ENCODE measurements around the gene TRIM50. TPM values are rescaled to one million over a fixed set of nuclear protein-coding genes. Genes with fewer than 3 reads are reported as not detected.
"Not testable (repeated sequence)": the region's sequence is repeated elsewhere in the genome, so short reads cannot be mapped to it uniquely, and the experiment has no call there.

TRIM50 gene
- polyA plus RNA-seq, 1 experiment = not detected

DNA sequence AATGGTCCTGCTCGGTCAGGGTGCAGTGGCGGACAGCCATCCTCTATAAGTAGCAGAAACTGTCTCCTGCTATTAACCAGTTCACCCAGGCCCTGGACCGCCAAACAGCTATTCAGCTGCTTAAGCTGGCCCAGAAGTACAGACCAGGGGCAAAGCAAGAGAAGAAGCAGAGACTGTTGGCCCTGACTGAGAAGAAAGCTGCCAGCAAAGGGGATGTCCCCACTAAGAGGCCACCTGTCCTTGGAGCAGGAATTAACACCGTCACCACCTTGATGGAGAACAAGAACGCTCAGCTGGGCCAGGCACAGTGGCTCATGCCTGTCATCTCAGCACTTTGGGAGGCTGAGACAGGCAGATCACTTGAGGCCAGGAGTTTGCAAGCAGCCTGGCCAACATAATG, 13.6 kb downstream of the TRIM50 start:
- H3K9me3 ChIP-seq (ENCODE audit: control insufficient read depth, insufficient read depth, low read length) = no peaks in the 10 kb centered on the region; the same call in 1 of the 2 replicates
- no peak for DNase-seq (ENCODE audit: low read depth, low spot score)
- TF ChIP-seq CTCF (IDR thresholded peaks at IDR 0.05; ENCODE audit: low read depth, low read length) = no peak
- ChIA-PET POLR2A (no interaction called here), CTCF (interaction anchor here (1.0 kb wide), 1 partner anchor 10 kb away, joined by 4 read pairs; no protein-coding TSS in a partner anchor)
- no peak overlapping the region for H3K4me3 ChIP-seq (ENCODE audit: low read depth, low read length)
- no peak overlapping the region for H3K27ac ChIP-seq (ENCODE audit: low read depth, low read length)
- no peaks in the 10 kb centered on the region for H3K27me3 ChIP-seq (ENCODE audit: control insufficient read depth, insufficient read depth, low read length)

GRCh38 chr7:73313521-73313906, 14.4 kb downstream of the TRIM50 start:
- CTCF ChIA-PET = interaction anchor here (1.1 kb wide), 1 partner anchor 11 kb away, joined by 5 read pairs; no protein-coding TSS in a partner anchor
- no peak for TF ChIP-seq CTCF (IDR thresholded peaks at IDR 0.05; ENCODE audit: low read depth, low read length)
- no peak for DNase-seq (ENCODE audit: low read depth, low spot score)
- Histone ChIP-seq H3K27me3 (ENCODE audit: control insufficient read depth, insufficient read depth, low read length) (no peaks in the 10 kb centered on the region), H3K9me3 (ENCODE audit: control insufficient read depth, insufficient read depth, low read length) (no peaks in the 10 kb centered on the region; the same call in 1 of the 2 replicates), H3K27ac (ENCODE audit: low read depth, low read length) (no peak overlapping the region), H3K4me3 (ENCODE audit: low read depth, low read length) (no peak overlapping the region)
- POLR2A ChIA-PET = no interaction called here

DNA sequence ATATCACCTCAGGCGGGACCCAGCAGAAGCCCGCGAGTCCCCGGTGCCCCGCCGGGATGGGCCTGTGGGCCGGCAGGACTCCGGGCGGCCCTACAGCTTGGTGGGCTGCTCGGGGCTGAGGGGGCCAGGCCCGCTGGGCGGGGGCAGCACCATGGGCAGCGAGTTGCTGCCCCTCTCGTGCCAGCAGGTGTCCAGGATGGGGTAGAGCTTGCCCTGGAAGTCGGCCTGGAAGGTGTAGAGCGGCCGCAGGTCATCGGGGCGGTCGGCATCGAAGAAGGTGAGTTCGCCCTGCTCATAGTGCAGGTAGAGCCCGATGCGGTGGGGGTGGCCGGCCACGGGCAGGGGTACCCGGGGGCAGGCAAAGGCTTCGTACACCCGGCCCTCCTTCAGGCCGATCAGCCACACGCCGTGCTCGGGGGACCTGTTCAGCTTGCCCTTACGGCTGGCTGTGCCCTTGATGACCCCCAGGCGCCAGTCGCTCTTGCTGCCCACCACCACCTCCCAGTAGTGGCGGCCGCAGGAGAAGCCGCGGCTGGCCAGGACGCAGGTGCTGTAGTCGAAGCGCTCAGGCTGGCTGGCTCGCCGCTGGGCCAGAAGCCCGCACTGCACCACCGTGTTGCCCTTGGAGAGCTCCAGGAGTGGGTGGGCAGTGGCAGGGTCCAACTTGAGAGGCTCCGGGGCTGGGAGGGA, 14.9 kb downstream of the TRIM50 start:
- no peak for TF ChIP-seq CTCF (IDR thresholded peaks at IDR 0.05; ENCODE audit: low read depth, low read length)
- no peak for DNase-seq (ENCODE audit: low read depth, low spot score)
- CTCF ChIA-PET = interaction anchor here (1.1 kb wide), 1 partner anchor 11 kb away, joined by 5 read pairs; no protein-coding TSS in a partner anchor
- Histone ChIP-seq H3K9me3 (ENCODE audit: control insufficient read depth, insufficient read depth, low read length) (no peaks in the 10 kb centered on the region; the same call in 1 of the 2 replicates), H3K4me3 (ENCODE audit: low read depth, low read length) (no peak overlapping the region), H3K27ac (ENCODE audit: low read depth, low read length) (no peak overlapping the region), H3K27me3 (ENCODE audit: control insufficient read depth, insufficient read depth, low read length) (no peaks in the 10 kb centered on the region)
- POLR2A ChIA-PET = no interaction called here

- H3K4me3 ChIP-seq (ENCODE audit: low read depth, low read length); H3K27ac ChIP-seq (ENCODE audit: low read depth, low read length); H3K9me3 ChIP-seq (ENCODE audit: control insufficient read depth, insufficient read depth, low read length); POLR2A ChIA-PET; H3K27me3 ChIP-seq (ENCODE audit: control insufficient read depth, insufficient read depth, low read length); DNase-seq (ENCODE audit: low read depth, low spot score): not testable (repeated sequence)
- CTCF ChIA-PET = interaction anchor here (1.2 kb wide), 1 partner anchor 140 kb away, joined by 5 read pairs; no protein-coding TSS in a partner anchor
Measured at GRCh38 chr7:73311421-73311820, 16.5 kb downstream of the TRIM50 start.

DNA sequence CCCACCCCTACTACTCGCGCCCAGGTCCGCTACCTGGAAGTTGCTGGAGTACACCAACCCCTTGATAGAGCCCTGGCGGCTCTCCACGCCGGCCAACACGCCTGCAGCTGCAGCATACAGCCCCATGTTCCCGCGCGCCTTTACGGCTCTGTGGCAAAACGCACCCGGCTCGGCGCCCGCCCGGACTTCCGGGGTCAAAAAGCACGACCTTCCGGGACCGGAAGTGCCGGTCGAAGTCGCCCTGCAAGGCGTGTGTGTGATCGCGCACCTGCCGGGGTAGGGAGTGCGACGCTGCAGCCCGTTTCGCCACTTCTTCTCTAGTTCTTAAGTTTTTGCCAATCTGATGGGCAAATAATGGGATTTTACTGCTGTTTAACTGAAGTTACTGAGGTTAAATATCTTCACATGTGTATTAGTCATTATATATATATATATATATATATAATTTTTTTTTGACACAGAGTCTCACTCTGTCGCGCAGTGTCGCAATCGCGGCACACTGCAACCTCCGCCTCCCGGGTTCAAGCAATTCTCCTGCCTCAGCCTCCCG, 19.1 kb downstream of the TRIM50 start, which contains the start of gene NSUN5:
NSUN5 (minus strand) TSS at position 162 of the 550 bp plus-strand sequence; CDS start at position 126, 36 bp downstream.
- Histone ChIP-seq H3K4me3 (ENCODE audit: low read depth, low read length) (peak within 1 kb of the TSS; percentile 71), H3K27me3 (ENCODE audit: control insufficient read depth, insufficient read depth, low read length) (no peaks in the 10 kb centered on the region), H3K27ac (ENCODE audit: low read depth, low read length) (no peak within 1 kb of the TSS), H3K9me3 (ENCODE audit: control insufficient read depth, insufficient read depth, low read length) (no peaks in the 10 kb centered on the region; the same call in 1 of the 2 replicates)
- POLR2A ChIA-PET = interaction anchor here (0.6 kb wide), 1 partner anchor 92 kb away, joined by 3 read pairs; no protein-coding TSS in a partner anchor
- CTCF ChIA-PET = no interaction called here
- DNase-seq (ENCODE audit: low read depth, low spot score) = peak; percentile 6
- no peak for TF ChIP-seq CTCF (IDR thresholded peaks at IDR 0.05; ENCODE audit: low read depth, low read length)
